Measurements from ENCODE around the gene EYS.
"Not testable (repeated sequence)": the region's sequence is repeated elsewhere in the genome, so short reads cannot be mapped to it uniquely, and the experiment has no call there.

EYS gene

GRCh38 chr6:63817492-63818050, 1889.5 kb downstream of the EYS start:
- no peak for DNase-seq (ENCODE audit: low read depth)

DNA sequence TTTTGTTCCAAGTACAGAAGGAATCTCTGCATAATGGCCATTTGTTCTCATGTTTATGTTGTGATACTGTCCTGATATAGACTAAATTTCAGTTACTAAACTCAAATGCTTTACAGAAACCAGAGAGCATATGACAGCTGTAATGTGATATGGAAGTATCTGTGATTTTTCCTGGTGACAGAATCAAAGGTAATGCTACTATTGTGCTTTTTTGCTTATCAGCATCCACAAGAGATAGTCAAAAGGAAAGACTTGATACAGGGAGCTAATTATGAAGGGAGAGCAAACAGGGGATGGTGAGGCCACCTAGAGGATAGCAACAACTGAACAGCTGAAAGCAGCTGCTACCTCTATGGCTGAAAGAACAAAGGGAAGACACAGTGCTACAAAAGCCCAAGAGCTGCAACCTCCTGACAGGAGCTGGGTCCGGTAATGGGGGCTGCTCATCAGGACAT, 1890.0 kb downstream of the EYS start:
- DNase-seq (ENCODE audit: low read depth) = no peak

DNA sequence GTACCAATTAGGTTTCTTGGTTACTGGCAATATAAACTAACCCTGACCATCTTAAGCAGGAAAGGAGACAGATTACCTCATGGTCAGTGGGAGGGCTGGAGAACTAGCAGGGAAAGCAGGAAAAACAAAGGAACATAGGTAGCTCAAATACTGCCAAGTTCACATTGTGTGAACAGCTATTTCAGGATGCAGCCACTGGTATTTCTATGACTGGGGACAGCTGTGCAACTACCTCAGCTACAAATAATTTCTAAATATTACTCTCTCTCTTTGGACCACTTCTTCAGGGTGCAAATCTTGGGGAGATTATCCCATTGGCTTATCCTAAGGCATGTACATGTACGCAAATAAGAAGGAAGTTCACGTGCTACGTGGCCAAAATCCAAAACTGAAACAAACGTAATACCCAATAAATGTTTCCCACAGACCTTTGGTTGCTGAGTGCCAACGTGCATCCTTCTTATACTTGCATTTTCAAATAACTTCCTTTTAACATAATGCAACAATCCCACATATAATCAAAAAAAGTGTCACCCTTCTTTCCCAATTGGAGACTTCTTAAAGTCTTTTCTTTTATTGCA, 1890.5 kb downstream of the EYS start:
- DNase-seq (ENCODE audit: low read depth) = no peak

GRCh38 chr6:63814459-63814858, 1892.6 kb downstream of the EYS start:
- DNase-seq (ENCODE audit: low read depth) = no peak

GRCh38 chr6:63813566-63814120, 1893.4 kb downstream of the EYS start:
- no peak for DNase-seq (ENCODE audit: low read depth)

DNA sequence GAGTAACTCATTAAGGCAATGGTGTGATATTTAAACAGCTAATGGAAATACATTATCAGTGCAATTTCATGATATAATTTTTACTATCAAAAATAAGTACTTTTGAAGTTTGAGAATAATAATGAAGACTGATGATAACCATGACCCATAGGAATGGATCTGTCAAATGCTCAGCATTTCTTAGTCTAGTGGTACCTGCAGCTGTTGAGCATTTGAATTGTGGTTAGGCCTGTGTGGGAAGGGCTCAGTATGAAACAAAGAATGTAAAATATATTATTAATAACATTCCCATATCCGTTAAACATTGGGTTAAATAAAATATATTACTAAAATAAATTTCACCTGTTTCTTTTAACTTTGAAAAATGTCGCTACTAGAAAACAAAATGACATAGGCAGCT, 1898.5 kb downstream of the EYS start:
- no peak for DNase-seq (ENCODE audit: low read depth)

DNA sequence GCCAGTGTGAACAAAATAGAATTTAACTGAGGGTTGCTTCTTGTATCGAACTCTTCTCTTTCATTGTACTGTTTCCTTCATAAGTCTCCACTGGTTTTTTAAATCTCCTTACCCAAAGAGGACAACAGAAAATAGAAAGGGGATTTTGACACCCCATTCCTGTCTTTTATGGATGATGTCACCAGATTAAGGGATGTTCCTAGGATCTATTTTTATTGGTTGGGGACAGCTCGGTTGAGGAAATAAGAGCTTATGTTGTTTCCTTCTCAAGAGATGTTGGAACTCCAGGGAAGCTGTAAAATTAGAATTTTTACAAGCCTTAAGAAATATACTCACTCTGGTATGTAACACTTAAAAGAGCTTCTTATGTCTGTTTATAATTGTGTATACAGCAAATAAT, 1900.0 kb downstream of the EYS start:
- DNase-seq (ENCODE audit: low read depth) = no peak

DNA sequence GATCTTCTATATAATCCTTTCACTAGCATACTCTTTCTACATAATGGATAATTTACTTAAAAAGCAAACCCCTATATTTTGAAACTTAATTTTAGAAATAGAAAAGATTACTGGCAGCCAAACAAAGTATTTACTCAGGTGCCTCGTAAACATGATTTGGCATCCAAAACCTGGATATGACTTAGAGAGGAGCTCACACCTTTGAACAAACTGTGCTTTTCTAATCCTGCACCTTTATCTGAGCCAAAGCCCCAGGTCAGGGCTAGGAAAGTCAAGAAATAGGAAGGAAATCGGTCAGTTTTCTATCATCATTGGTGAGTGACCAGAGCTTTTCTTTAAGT, 1900.5 kb downstream of the EYS start:
- no peak for DNase-seq (ENCODE audit: low read depth)

- DNase-seq (ENCODE audit: low read depth) = no peak
These were observed 1901.0 kb downstream of the EYS start for GRCh38 chr6:63805808-63806572.

DNA sequence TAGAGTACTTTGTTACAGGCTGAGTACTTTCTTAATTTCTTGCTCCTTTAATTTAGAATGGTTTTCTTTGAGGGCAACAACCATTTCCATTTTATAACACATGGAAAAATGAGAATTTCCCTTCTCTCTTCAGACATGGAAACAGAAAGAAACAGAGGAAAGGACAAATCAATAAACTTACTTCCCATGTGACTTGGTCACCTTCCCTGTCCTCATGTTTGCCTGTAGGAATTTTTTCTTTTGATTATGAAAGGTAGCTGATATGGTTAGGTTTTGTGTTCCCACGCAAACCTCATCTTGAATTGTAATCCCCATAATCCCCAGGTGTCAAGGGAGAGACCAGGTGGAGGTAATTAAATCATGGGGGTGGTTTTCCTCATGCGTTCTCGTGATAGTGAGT, 1901.7 kb downstream of the EYS start:
- no peak for DNase-seq (ENCODE audit: low read depth)

DNA sequence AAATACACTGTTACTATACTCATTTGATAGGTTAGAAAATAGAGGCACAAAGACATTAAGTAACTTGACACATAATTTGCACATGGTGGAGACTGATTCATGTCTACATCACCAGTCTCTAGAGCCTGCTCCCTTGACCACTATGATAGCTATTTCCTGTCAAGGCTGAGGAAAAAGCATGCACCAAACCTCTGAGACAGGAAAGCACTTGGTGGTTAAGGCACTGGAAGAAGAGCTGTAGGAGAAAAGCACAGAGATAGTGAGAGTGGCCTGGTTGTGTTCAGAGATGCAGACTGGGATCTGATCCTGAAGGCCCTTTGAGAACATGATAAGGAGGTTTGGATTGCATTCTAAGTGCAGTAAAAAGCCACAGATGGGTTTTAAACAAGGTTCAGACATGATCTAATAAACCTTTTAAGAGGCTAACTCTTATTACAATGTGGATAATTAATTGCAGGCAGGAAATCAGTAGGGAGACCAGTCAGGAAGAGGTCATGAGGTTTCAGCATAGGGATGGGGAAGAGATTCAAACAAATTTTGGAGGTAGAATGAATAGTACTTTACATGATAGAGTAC, 1902.6 kb downstream of the EYS start:
- DNase-seq (ENCODE audit: low read depth) = no peak

DNA sequence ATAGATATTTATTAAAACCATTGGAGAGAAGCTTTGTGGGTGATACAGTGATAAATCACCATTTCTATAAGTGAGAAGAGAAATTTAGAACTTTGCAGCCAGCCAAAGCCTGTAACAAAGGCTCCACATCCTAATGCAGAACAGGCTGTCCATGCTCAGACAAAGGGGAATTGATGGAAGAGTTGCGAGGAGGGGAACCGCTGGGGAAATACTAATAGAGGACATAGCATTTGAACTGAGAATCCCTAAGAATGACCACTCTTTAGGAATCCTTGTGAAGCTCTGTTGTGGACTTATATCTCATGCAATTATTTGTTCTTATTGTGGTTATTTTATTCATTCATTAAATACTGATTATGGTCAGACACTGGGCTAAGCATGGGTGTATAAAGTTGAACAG, 1903.7 kb downstream of the EYS start:
- DNase-seq (ENCODE audit: low read depth) = no peak

GRCh38 chr6:63802606-63803206, 1904.3 kb downstream of the EYS start:
- DNase-seq (ENCODE audit: low read depth) = no peak

DNA sequence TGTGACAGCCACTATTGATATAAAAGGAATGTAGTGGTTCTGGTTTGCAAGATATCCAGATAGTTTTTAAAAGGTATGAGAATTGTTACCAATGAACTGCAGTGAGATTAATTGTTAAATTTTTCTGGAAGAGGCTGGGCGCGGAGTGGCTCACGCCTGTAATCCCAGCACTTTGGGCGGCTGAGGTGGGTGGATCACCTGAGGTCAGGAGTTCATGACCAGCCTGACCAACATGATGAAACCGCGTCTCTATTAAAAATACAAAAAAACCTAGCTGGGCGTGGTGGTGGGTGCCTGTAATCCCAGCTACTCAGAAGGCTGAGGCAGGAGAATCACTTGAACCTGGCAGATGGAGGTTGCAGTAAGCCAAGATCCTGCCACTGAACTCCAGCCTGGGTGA, 1906.6 kb downstream of the EYS start:
- not testable (repeated sequence) for DNase-seq (ENCODE audit: low read depth)

- DNase-seq (ENCODE audit: low read depth) = no peak
These were observed 1907.2 kb downstream of the EYS start for GRCh38 chr6:63799813-63800212.

DNA sequence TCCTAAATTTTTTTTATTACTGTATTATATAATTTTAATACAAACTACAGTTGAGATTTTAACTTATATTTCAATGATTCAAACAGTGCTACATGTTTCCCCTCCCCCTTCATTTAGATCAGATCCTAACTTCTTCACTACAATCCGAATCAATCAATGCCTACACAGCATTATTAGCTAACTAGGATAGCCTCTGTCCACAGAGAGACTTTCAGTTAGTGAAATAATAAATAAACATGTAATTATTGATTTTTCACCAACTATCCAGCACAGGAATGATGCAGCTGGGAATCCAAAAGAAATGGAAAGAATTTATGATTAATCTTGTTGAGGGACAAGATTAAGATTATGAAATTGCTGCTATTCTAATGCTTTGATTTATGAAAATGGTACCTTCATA, 1907.7 kb downstream of the EYS start:
- no peak for DNase-seq (ENCODE audit: low read depth)

DNA sequence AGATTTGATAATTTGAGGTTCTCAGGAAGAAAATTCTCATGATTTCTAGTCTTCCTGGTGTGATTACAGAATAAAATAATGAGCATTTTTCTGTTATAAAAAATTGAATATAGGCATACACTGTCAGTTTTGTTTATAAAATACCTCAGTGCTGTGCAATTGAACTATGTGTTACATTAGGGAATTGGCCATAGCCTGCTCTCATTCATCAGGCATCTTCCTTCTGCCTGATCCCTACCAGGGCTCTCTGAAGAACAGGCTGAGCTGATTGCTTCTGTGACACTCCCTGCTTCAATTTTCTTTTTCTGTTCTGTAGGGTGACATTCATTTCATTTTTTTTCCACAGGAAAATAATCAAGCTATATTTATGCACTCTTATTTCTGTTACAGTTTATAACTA, 1908.6 kb downstream of the EYS start:
- no peak for DNase-seq (ENCODE audit: low read depth)

DNA sequence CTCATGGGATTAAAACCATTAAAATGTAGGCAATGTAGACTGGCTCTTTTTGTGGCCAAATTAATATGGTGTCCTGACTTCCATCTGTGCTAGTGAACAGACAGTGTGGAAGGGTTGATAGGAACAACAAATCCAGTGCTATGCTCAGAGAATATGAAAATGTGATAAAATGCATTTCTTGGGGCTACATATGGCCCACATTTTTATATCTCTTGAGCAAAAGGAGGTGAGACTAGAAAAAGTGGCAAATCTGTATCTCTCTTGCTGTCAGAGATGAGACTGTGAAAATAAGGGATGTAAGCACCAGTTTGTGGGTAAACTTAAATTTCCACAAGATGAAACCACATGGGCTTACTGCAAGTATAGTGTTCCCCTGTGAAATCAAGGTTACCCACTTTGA, 1909.3 kb downstream of the EYS start:
- DNase-seq (ENCODE audit: low read depth) = no peak

- no peak for DNase-seq (ENCODE audit: low read depth)
These were observed 1911.2 kb downstream of the EYS start for GRCh38 chr6:63795826-63796225.

DNA sequence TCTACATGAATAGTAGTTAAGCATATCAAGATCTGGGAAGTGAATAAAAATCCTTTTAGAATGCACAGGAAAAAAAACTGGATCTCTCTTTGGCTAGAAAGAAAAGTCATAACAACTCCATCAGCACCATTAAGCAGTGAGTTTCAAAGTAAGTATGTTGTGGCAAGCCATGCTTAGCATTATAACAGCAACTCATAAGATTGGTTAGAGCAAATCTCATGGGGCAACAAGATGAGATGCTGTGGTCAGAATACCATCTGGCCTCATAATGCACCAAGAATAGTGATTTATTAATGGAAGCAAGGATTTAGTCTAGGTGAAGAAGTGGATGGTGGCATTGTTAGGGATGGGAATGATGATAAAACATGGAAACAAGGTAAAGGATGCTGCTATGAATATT, 1912.0 kb downstream of the EYS start:
- no peak for DNase-seq (ENCODE audit: low read depth)

GRCh38 chr6:63793465-63794137, 1913.4 kb downstream of the EYS start:
- no peak for DNase-seq (ENCODE audit: low read depth)
